Hair follicular keratinocyte (primary cell): Measurements from ENCODE around the gene EID1. TPM values are rescaled to one million over a fixed set of nuclear protein-coding genes. Genes with fewer than 3 reads are reported as not detected.

ENCODE experiments used
- total RNA-seq: library from RNA; depleted of rRNA; stranded (reverse); fragments of >200 nt; gene quantifications from 2 replicates; pipeline ENCODE4 v1.2.3, GENCODE V29; 2015

Gene EID1, protein sequence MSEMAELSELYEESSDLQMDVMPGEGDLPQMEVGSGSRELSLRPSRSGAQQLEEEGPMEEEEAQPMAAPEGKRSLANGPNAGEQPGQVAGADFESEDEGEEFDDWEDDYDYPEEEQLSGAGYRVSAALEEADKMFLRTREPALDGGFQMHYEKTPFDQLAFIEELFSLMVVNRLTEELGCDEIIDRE
- total RNA-seq, result 105 and 121 TPM in 2 replicates

DNA sequence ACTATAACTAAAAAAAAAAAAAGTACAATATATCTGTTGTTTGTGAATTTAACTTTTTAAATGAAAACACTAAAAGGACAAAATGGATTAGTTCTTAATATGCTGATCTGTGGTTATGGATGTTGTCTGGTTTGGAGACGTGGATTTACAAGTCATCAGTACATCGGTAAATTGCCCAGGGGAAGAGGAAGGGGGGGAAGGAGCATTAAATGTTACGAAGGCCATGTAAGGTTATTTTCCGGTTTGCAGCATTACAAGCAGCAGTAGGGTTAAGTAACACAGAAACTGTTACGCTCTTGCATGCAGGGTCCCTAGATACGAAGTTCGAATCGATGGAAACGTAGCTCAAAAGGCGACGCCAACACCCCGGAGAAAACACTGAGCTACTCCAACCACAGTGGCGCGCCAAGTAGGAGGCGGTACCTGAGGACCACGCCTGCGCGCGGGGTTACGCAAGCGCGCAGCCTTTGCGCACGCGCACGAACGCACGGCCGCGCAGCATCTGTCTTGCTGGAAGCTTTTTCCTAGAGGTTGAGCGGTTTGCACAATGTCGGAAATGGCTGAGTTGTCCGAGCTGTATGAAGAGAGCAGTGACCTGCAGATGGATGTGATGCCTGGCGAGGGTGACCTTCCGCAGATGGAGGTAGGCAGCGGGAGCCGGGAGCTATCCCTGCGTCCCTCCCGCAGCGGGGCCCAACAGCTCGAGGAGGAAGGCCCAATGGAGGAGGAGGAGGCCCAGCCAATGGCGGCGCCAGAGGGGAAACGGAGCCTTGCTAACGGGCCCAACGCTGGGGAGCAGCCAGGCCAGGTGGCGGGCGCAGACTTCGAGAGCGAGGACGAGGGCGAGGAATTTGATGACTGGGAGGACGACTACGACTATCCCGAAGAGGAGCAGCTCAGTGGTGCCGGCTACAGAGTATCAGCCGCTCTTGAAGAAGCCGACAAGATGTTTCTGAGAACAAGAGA lies at the start of gene EID1:
TSS of gene EID1 (plus strand) at position 505 of the 966 bp plus-strand sequence. CDS start at position 548, 43 bp downstream.

Other genes with a start within 250 kb of the EID1 start
- gene FBN1, start 232.4 kb upstream of the EID1 start, total RNA-seq, result 2.0 and 3.3 TPM in 2 replicates
- 3.4 and 5.0 TPM in 2 replicates for gene CEP152, start 67.1 kb upstream of the EID1 start, total RNA-seq
- 0.04 and 0.31 TPM in 2 replicates for gene SHC4, start 85.8 kb downstream of the EID1 start, total RNA-seq
- gene SECISBP2L, start 168.3 kb downstream of the EID1 start, total RNA-seq, result 6.0 and 9.7 TPM in 2 replicates